CD14-positive monocyte (primary cell): Measurements from ENCODE around the gene MBIP. TPM values are rescaled to one million over a fixed set of nuclear protein-coding genes. Genes with fewer than 3 reads are reported as not detected.

Experiments used
- DNase-seq, 3 donors: peaks; one replicate each; pipeline ENCODE4 v3.0.0-alpha.2; 2011 to 2022
- H2AFZ ChIP-seq: 2 replicates; pipeline ENCODE4 v1.6.0; 2012; ENCODE audit warnings: mild to moderate bottlenecking, low read depth, low read length, inconsistent platforms; ENCODE audit not compliant: insufficient read depth, poor library complexity, severe bottlenecking
- H3K27ac ChIP-seq, 2 donors: 1 replicate in 1 of 2; 2 replicates in 1 of 2; pipeline ENCODE4 v1.5.1; 2012 to 2013; ENCODE audit warnings: low read length in 2 of 2, control low read depth in 1 of 2, inconsistent platforms in 1 of 2, low read depth in 1 of 2, mild to moderate bottlenecking in 1 of 2
- H3K27me3 ChIP-seq, 2 donors: one replicate each; pipeline versions ENCODE4 v1.6.0 to v1.6.1; 2011 to 2013; ENCODE audit warnings: low read length in 2 of 2; ENCODE audit not compliant: control insufficient read depth in 2 of 2, insufficient read depth in 2 of 2
- H3K36me3 ChIP-seq, 2 donors: replicated peaks in 1 of 2; 1 replicate in 1 of 2; 2 replicates in 1 of 2; pipeline versions ENCODE4 v1.5.1 to v1.6.1; 2012 to 2013; ENCODE audit warnings: low read length in 2 of 2, control low read depth in 1 of 2, inconsistent platforms in 1 of 2, mild to moderate bottlenecking in 1 of 2; ENCODE audit not compliant: insufficient read depth in 2 of 2, control insufficient read depth in 1 of 2
- H3K4me1 ChIP-seq, 2 donors: 1 replicate in 1 of 2; 2 replicates in 1 of 2; pipeline versions ENCODE4 v1.5.1 to v1.6.1; 2012 to 2013; ENCODE audit warnings: low read length in 2 of 2, control low read depth in 1 of 2, inconsistent platforms in 1 of 2, mild to moderate bottlenecking in 1 of 2, moderate library complexity in 1 of 2; ENCODE audit not compliant: insufficient read depth in 2 of 2, control insufficient read depth in 1 of 2
- H3K4me2 ChIP-seq: replicated peaks from 2 replicates; pipeline ENCODE3; 2012; ENCODE audit warnings: low read length, moderate library complexity, mild to moderate bottlenecking; ENCODE audit not compliant: poor library complexity, severe bottlenecking; ENCODE audit errors: extremely low read depth
- H3K4me3 ChIP-seq, 3 experiments: fragments of 200-600 bp in 1 of 3; sonication (generic) in 1 of 3; replicated peaks in 1 of 3; 1 replicate in 2 of 3; 2 replicates in 1 of 3; pipeline ENCODE4 v1.5.1; 2011 to 2013; ENCODE audit warnings: low read length in 3 of 3, mild to moderate bottlenecking in 3 of 3, control low read depth in 2 of 3, low read depth in 2 of 3, inconsistent platforms in 1 of 3, moderate library complexity in 1 of 3
- H3K79me2 ChIP-seq: 2 replicates; pipeline ENCODE4 v1.6.0; 2012; ENCODE audit warnings: mild to moderate bottlenecking, control low read depth, inconsistent platforms, low read length, moderate library complexity; ENCODE audit not compliant: insufficient read depth
- H3K9ac ChIP-seq: 2 replicates; pipeline ENCODE4 v1.6.0; 2017; ENCODE audit warnings: low read length, mild to moderate bottlenecking; ENCODE audit not compliant: insufficient read depth, poor library complexity, severe bottlenecking
- H3K9me3 ChIP-seq, 2 donors: replicated peaks in 1 of 2; 1 replicate in 1 of 2; 2 replicates in 1 of 2; pipeline versions ENCODE4 v1.5.1 to v1.6.1; 2012 to 2013; ENCODE audit warnings: low read length in 2 of 2, control low read depth in 1 of 2; ENCODE audit not compliant: control insufficient read depth in 1 of 2, insufficient read depth in 1 of 2
- H4K20me1 ChIP-seq: 2 replicates; pipeline ENCODE4 v1.6.0; 2012; ENCODE audit warnings: mild to moderate bottlenecking, low read length, control low read depth, moderate library complexity; ENCODE audit not compliant: insufficient read depth
- H3K27ac Mint-ChIP-seq, 7 donors: one replicate each; pipeline ENCODE4 v1.8.0; 2020; ENCODE audit warnings: mild to moderate bottlenecking in 7 of 7, mixed read lengths in 7 of 7, moderate library complexity in 6 of 7, inconsistent platforms in 2 of 7
- H3K27me3 Mint-ChIP-seq, 3 donors: one replicate each; pipeline ENCODE4 v1.8.0; 2021 to 2022; ENCODE audit warnings: low read depth in 3 of 3, mild to moderate bottlenecking in 3 of 3, mixed read lengths in 3 of 3, moderate library complexity in 3 of 3, inconsistent platforms in 1 of 3
- H3K36me3 Mint-ChIP-seq, 2 donors: one replicate each; pipeline ENCODE4 v1.8.0; 2020; ENCODE audit warnings: mixed read lengths in 2 of 2, inconsistent platforms in 1 of 2, mild to moderate bottlenecking in 1 of 2
- H3K4me1 Mint-ChIP-seq: one replicate; pipeline ENCODE4 v1.8.0; 2020; ENCODE audit warnings: mild to moderate bottlenecking, mixed read lengths
- H3K4me3 Mint-ChIP-seq, 2 donors: one replicate each; pipeline ENCODE4 v1.8.0; 2020; ENCODE audit warnings: mild to moderate bottlenecking in 2 of 2, mixed read lengths in 2 of 2, moderate library complexity in 1 of 2
- H3K9me3 Mint-ChIP-seq, 7 donors: one replicate each; pipeline ENCODE4 v1.8.0; 2020 to 2022; ENCODE audit warnings: mixed read lengths in 7 of 7, mild to moderate bottlenecking in 6 of 7, moderate library complexity in 6 of 7, inconsistent platforms in 2 of 7
- CTCF ChIP-seq: fragments of 200-600 bp; IDR thresholded peaks from one replicate; pipeline ENCODE4 v1.8.0; 2022; ENCODE audit warnings: antibody characterized with exemption, mild to moderate bottlenecking
- WGBS: methylation state at CpG from one replicate; pipeline ENCODE4 v1.1.5; 2013; ENCODE audit warnings: missing lambda C conversion rate; ENCODE audit not compliant: insufficient coverage; 5-methylcytosine and 5-hydroxymethylcytosine counted together
- intact Hi-C, 2 donors: fragments of 100-400 bp; cut with micrococcal nuclease; formaldehyde crosslinking; loops; one replicate each; pipeline versions ENCODE4 v1.15.0 to v1.15.1; 2023
- polyA plus RNA-seq, 3 donors: library from polyadenylated mRNA; depleted of rRNA in 1 of 3; unstranded in 2 of 3; stranded (reverse) in 1 of 3; fragments of 300-500 nt in 2 of 3; fragments of >200 nt in 1 of 3; fragmentation: Illumina TruSeq in 2 of 3; gene quantifications; 1 replicate in 2 of 3; 2 replicates in 1 of 3; pipeline ENCODE4 v1.2.3, GENCODE V29; 2012 to 2021

The MBIP gene
- polyA plus RNA-seq, 3 donors = 6.6 to 9.1 (median 8.0) TPM

DNA sequence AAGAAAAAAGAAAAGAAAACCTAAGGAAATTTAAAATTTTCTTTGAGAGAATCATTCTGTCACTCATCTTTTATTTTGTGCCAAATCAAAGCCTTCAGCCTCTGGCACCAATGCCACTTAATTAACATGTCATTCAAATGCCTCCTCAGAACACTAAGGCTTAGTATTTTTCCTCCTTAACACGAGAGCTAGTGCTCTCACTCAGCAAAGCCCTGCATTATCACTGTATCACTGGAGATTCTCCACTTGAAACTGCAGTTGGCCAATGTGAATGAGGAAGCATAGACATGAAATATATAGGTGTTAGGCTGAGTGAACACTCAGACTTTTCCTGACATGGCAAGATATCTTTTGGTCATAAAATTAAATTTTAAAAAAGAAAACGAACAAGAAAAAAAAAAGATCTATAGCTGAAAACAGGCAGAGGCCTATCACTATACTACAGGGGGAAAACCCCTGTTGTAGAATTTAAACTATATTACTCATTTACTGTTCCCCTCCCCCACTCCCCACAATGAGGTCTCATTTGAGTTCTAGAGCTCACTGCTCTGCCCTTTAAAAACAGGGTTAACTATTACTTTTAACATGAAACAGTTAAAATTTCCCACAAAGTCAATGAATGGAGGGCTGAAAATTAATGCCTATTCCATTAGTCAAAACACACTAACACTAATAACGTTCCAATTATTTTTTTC lies 5.1 kb downstream of the MBIP start:
- peaks cover 23 to 24% of the 10 kb centered on the region in 2 donors for H3K36me3 Mint-ChIP-seq
- intact Hi-C loops = no loop called here

DNA sequence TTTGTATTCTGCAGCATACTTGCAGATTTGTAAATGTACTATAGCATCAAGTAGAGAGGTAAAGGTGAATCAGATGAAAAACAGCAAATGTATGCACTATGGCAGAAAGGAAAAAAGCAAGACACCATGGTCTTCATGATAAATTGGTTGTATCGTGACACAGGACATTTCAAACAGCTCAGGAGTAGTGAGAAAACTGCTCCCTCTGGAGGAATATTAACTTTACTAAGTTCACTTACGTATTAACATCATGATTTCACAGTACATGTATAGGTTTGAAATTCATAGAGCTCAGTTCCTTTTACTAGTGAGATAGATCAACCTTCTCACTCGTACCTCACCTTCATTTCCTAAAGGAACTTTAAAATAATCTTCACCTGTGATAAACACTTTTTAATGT lies 6.5 kb downstream of the MBIP start:
- peaks cover 17% of the 10 kb centered on the region for H3K79me2 ChIP-seq
- no peaks in the 10 kb centered on the region for H3K27me3 ChIP-seq
- H3K9me3 ChIP-seq = no peaks in the 10 kb centered on the region
- no CpG with 5 or more reads among the region's 3 CpGs for WGBS
- TF ChIP-seq CTCF = no peak
- no peak overlapping the region for H3K4me2 ChIP-seq
- H2AFZ ChIP-seq = no peak overlapping the region
- H3K9ac ChIP-seq = no peak overlapping the region
- no peak overlapping the region for H3K4me3 Mint-ChIP-seq
- no peaks in the 10 kb centered on the region for H3K4me1 Mint-ChIP-seq
- peaks cover 37% of the 10 kb centered on the region in 2 donors for H3K36me3 Mint-ChIP-seq
- no peak overlapping the region for H3K27ac ChIP-seq
- H3K4me3 ChIP-seq = no peak overlapping the region
- peaks cover 0 to 2% (median 0%) of the 10 kb centered on the region in 7 donors for H3K9me3 Mint-ChIP-seq
- no peak for DNase-seq
- no peaks in the 10 kb centered on the region for H3K27me3 Mint-ChIP-seq
- H3K27ac Mint-ChIP-seq = no peak overlapping the region
- intact Hi-C loops = no loop called here
- H3K4me1 ChIP-seq = peaks cover 0 to 3% of the 10 kb centered on the region in 2 donors
- no peaks in the 10 kb centered on the region for H4K20me1 ChIP-seq
- peaks cover 36 to 43% of the 10 kb centered on the region in 2 donors for H3K36me3 ChIP-seq

More for the DNA sequence above, 5.1 kb downstream of the MBIP start:
- Histone ChIP-seq H3K36me3 (peaks cover 22 to 29% of the 10 kb centered on the region in 2 donors), H2AFZ (no peak overlapping the region), H3K4me1 (peaks cover 6 to 12% of the 10 kb centered on the region in 2 donors), H3K27me3 (no peaks in the 10 kb centered on the region), H3K79me2 (peaks cover 31% of the 10 kb centered on the region), H3K4me3 (no peak overlapping the region), H3K9ac (no peak overlapping the region), H3K9me3 (no peaks in the 10 kb centered on the region), H3K27ac (no peak overlapping the region), H4K20me1 (no peaks in the 10 kb centered on the region), H3K4me2 (no peak overlapping the region)
- no peak overlapping the region for H3K27ac Mint-ChIP-seq
- no peak overlapping the region for H3K4me3 Mint-ChIP-seq
- peaks cover 8% of the 10 kb centered on the region for H3K4me1 Mint-ChIP-seq
- no peaks in the 10 kb centered on the region for H3K9me3 Mint-ChIP-seq
- DNase-seq = no peak
- H3K27me3 Mint-ChIP-seq = no peaks in the 10 kb centered on the region
- 80% methylated on average over 1 of the region's 3 CpGs for WGBS
- TF ChIP-seq CTCF = no peak
